Activated CD8-positive, alpha-beta T cell treated with anti-CD3 and anti-CD28 coated beads, Interleukin-2, amount 10 ng/mL, durations not matched to agents 7 days and 5 days (primary cell): Measurements from ENCODE around the gene CHRFAM7A. TPM values are rescaled to one million over a fixed set of nuclear protein-coding genes. Genes with fewer than 3 reads are reported as not detected.
"Not testable (repeated sequence)": the region's sequence is repeated elsewhere in the genome, so short reads cannot be mapped to it uniquely, and the experiment has no call there.

Experiments
- ATAC-seq: fragments of 150-1000 bp; cut with Tn5 transposase; one replicate; pipeline ENCODE4 v1.10.0; 2021; ENCODE audit warnings: moderate library complexity
- CTCF ChIA-PET: fragments of 350-600 bp; sonication (Branson Sonifier 250); formaldehyde crosslinking; loops from one replicate; lab custom pipeline; 2021; ENCODE audit warnings: antibody characterized with exemption; lab: Charles Lee
- POLR2A ChIA-PET: fragments of 350-600 bp; sonication (Branson Sonifier 250); formaldehyde crosslinking; loops from one replicate; lab custom pipeline; 2021; ENCODE audit warnings: antibody characterized with exemption; lab: Charles Lee
- DNase-seq: peaks from one replicate; pipeline ENCODE4 v3.0.0-alpha.2; 2020
- H3K27ac Mint-ChIP-seq: one replicate; pipeline ENCODE4 v1.8.0; 2021; ENCODE audit warnings: mild to moderate bottlenecking, mixed read lengths
- H3K27me3 Mint-ChIP-seq: one replicate; pipeline ENCODE4 v1.8.0; 2021; ENCODE audit warnings: low read depth, mixed read lengths
- H3K36me3 Mint-ChIP-seq: one replicate; pipeline ENCODE4 v1.8.0; 2021; ENCODE audit warnings: low read depth, mixed read lengths
- H3K4me1 Mint-ChIP-seq: one replicate; pipeline ENCODE4 v1.8.0; 2021; ENCODE audit warnings: low read depth, mixed read lengths
- H3K4me3 Mint-ChIP-seq: one replicate; pipeline ENCODE4 v1.8.0; 2021; ENCODE audit warnings: mild to moderate bottlenecking, mixed read lengths
- H3K9me3 Mint-ChIP-seq: one replicate; pipeline ENCODE4 v1.8.0; 2022; ENCODE audit warnings: mixed read lengths; ENCODE audit not compliant: insufficient read depth
- total RNA-seq, 2 experiments: library from RNA; stranded (reverse); gene quantifications; one replicate each; pipeline ENCODE4 v1.2.3, GENCODE V29; 2021

The CHRFAM7A gene
- total RNA-seq, 2 experiments from 2014 or later: 1.9 to 2.3 TPM

DNA sequence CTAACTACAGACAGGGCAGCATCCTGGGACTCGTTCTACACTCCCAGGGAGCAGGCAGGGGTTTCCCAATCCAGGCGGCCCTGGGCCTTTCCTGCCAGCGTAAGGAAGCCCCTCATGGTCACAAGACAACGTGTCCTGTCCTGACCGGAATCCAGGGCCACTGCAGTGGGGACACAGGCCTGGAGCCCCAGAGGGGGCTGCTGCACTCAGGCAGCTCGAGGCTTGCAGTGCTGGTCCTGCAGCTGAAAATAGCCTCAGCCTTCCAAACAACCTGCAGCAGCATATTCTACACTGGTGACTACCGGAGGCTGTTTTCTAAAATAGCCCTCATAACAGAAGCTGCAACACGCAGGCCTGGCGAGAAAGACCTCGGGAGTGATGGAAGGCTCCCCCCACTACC lies 18.5 kb downstream of the CHRFAM7A start:
- H3K27me3 Mint-ChIP-seq, POLR2A ChIA-PET, H3K4me3 Mint-ChIP-seq, H3K4me1 Mint-ChIP-seq, ATAC-seq, H3K27ac Mint-ChIP-seq, H3K36me3 Mint-ChIP-seq, H3K9me3 Mint-ChIP-seq, CTCF ChIA-PET, DNase-seq: not testable (repeated sequence)

DNA sequence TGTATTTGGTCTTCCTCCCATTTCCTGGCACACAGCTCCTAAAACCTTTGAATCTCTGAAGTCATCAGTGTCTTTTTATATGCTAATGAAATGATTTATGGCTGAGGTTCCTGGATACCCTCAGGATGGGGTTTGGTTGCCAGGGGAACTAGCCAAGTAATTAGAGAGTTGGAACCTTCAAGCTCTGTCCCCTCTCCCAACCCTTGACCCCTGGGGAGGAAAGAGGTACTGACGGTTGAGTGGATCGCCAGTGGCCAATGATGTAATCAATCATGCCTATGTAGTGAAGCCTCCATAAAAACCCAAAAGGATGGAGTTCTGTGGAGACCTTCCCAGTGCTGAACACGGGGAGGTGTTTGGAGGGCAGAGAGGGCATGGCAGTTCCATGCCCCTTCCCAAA lies 25.1 kb downstream of the CHRFAM7A start:
- H3K9me3 Mint-ChIP-seq, H3K4me3 Mint-ChIP-seq, H3K36me3 Mint-ChIP-seq, ATAC-seq, CTCF ChIA-PET, H3K27ac Mint-ChIP-seq, H3K4me1 Mint-ChIP-seq, H3K27me3 Mint-ChIP-seq, POLR2A ChIA-PET, DNase-seq: not testable (repeated sequence)

DNA sequence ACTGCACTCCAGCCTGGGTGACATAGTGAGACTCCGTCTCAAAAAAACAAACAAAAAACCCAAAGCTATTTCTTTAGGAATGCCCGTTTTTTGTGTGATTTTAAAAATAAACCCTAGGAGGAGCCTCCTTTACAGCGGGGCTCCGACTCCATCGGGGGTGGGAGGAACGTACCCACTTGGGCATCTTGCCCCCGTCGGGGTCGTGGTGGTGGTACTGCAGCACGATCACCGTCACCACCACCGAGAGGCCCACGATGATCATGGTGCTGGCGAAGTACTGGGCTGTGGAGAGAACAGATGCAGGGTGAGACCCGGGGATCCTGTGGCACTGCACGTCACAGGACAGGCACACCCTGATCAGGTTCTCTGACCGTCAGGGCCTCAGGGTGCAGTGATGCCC lies 26.1 kb downstream of the CHRFAM7A start:
- DNase-seq, CTCF ChIA-PET, H3K9me3 Mint-ChIP-seq, ATAC-seq, H3K4me1 Mint-ChIP-seq, POLR2A ChIA-PET, H3K4me3 Mint-ChIP-seq, H3K27me3 Mint-ChIP-seq, H3K36me3 Mint-ChIP-seq, H3K27ac Mint-ChIP-seq: not testable (repeated sequence)

DNA sequence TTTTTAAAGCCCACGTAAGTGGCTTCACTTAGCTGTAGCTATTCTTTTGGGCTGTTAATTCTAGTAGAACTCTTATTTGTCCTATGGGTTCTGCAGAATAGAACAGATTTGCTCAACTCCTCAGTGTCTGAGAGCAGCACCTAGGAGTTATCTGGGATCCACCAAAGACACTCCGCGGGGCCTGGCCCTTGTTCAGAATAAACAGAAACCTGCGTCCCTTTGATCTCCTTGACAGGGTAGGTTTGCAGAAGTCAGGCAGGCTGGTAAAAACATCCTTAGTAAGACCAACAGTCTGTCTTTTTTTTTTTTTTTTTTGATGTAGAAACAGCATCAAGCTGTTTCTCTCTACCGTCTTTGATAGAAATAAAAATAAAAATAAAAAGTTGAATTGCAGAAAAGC lies 31.9 kb downstream of the CHRFAM7A start:
- POLR2A ChIA-PET, H3K9me3 Mint-ChIP-seq, H3K4me3 Mint-ChIP-seq, H3K27me3 Mint-ChIP-seq, DNase-seq, H3K4me1 Mint-ChIP-seq, ATAC-seq, CTCF ChIA-PET, H3K36me3 Mint-ChIP-seq, H3K27ac Mint-ChIP-seq: not testable (repeated sequence)

DNA sequence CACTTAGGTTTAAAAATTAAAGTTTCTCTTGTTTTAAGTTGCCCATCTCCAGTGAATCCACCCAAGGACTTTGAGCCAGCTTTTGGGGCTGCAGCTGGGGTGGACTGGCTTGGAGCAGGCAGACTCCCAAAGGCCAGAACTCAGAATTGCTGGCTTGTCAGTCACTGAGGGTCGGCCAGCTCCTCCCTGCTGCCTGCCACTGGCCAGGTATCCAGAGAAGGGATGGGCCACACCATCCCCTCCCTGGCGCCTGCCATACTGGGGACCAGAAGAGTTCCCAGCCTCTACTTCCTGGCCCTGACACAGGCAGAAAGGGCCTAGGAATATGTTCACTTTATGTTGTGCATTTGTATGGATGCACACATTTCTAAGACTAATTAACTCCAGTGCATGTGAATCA lies 32.4 kb downstream of the CHRFAM7A start:
- H3K4me3 Mint-ChIP-seq, H3K36me3 Mint-ChIP-seq, DNase-seq, H3K27me3 Mint-ChIP-seq, H3K9me3 Mint-ChIP-seq, H3K4me1 Mint-ChIP-seq, POLR2A ChIA-PET, H3K27ac Mint-ChIP-seq, CTCF ChIA-PET, ATAC-seq: not testable (repeated sequence)

DNA sequence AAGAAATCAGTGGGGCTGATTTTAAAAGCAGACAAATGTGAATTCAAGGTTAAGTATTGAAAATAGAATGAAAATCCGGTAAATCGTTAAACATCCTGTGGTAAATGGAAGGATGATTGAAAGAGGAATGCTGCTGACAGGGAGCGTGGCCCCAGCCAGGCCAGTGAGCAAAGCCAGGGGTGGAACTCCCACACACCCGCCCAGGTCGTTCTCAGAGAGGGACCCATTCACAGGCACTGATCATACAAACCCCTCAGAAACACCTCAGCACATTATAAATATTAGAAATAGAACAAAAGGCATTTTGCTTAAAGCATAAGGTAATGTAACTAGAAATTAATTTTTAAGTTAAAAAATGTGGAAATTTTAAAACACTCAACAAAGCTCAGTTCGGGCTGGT lies 38.3 kb downstream of the CHRFAM7A start:
- POLR2A ChIA-PET, H3K4me3 Mint-ChIP-seq, ATAC-seq, H3K36me3 Mint-ChIP-seq, H3K9me3 Mint-ChIP-seq, H3K27ac Mint-ChIP-seq, H3K27me3 Mint-ChIP-seq, H3K4me1 Mint-ChIP-seq, DNase-seq, CTCF ChIA-PET: not testable (repeated sequence)

DNA sequence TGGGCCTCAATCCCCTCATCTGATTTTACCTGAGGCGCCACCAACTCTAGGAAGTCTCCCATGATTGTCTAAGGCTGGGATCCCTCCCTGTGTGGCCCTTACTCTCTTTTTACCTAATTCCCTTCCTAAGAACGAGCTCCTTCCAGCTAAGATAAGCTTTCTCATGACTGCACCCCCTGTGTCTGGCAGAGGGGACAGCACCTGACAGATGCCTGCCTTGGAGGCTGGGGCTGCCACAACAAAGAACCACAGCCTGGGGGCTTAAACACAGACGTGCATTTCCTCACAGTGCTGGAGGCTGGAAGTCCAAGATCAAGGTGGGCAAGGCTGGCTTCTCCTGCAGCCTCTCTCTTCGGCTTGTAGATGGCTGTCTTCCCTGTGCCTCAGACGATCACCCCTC lies 43.5 kb downstream of the CHRFAM7A start:
- DNase-seq, ATAC-seq, H3K36me3 Mint-ChIP-seq, H3K27me3 Mint-ChIP-seq, H3K4me1 Mint-ChIP-seq, H3K27ac Mint-ChIP-seq, POLR2A ChIA-PET, H3K4me3 Mint-ChIP-seq, CTCF ChIA-PET, H3K9me3 Mint-ChIP-seq: not testable (repeated sequence)

DNA sequence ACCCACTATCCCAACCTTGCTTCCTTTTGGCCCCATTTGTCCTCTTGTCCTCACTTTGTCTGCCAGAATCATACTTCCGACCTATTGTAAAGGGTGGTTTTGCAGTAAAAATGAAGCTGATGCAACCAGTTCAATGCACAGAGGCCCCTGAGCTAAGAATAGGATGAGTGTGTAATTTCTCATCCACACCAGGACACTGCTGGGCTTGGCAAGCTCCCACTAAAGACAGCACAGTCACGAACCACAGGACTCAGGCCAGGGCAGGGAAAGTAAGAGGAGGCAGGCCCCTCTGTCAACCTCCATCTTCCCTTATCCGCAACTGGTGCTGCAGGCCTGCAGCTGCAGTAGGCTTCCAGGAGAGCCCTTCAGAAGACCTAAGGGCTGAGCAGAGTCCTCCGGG lies 56.8 kb downstream of the CHRFAM7A start:
- CTCF ChIA-PET, DNase-seq: not testable (repeated sequence)

DNA sequence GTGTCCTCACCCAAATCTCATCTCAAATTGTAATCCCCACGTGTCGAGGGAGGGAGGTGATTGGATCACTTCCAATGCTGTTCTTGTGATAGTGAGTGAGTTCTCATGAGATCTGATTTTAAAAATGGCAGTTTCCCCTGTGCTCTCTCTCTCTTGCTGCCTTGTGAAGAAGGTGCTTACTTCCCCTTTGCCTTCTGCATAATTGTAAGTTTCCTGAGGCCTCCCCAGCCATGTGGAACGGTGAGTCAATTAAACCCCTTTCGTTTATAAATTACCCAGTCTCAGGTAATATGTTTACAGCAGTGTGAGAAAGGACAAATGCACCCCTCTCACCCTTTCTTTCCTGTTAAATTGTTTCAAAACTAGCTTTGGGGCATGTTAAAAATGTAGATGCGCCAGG lies 59.2 kb downstream of the CHRFAM7A start:
- H3K4me1 Mint-ChIP-seq, DNase-seq, H3K27ac Mint-ChIP-seq, CTCF ChIA-PET, H3K4me3 Mint-ChIP-seq, H3K27me3 Mint-ChIP-seq, H3K9me3 Mint-ChIP-seq, POLR2A ChIA-PET, H3K36me3 Mint-ChIP-seq, ATAC-seq: not testable (repeated sequence)

More for the DNA sequence above, 56.8 kb downstream of the CHRFAM7A start:
- ATAC-seq, H3K27me3 Mint-ChIP-seq, H3K36me3 Mint-ChIP-seq, POLR2A ChIA-PET, H3K9me3 Mint-ChIP-seq, H3K27ac Mint-ChIP-seq, H3K4me3 Mint-ChIP-seq, H3K4me1 Mint-ChIP-seq: not testable (repeated sequence)

DNA sequence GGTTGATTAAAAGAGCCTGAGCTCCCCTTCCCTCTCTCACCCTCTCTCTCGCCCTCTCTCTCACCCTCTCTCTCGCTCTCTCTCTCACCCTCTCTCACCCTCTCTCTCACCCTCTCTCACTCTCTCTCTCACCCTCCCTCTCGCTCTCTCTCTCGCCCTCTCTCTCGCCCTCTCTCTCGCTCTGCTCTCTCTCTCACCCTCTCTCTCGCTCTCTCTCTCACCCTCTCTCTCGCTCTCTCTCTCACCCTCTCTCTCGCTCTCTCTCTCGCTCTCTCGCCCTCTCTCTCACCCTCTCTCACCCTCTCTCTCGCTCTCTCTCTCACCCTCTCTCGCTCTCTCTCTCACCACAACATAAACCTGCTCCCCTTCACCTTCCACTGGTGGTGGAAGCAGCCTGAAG lies 67.2 kb downstream of the CHRFAM7A start:
- H3K27ac Mint-ChIP-seq, H3K4me1 Mint-ChIP-seq, H3K9me3 Mint-ChIP-seq, H3K36me3 Mint-ChIP-seq, ATAC-seq, H3K27me3 Mint-ChIP-seq, DNase-seq, POLR2A ChIA-PET, H3K4me3 Mint-ChIP-seq, CTCF ChIA-PET: not testable (repeated sequence)

DNA sequence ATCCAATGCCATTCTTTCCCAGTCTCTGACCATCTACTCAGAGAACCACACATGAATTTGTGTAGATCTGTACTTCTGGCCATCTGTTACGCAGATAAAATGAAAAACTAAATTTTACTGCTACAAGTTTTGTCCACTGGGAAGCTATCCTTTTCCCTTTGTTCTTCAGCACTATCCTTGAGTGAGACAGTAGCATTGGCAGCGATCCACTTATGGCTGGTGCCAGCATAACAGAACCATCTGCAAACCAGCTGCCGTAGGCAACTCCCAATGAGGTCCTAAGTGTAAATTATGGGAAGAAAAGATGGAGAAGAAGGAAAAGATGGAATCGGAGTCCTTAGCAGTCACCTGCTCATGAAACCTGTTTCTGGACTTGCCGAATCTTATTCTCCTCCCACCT lies 72.3 kb downstream of the CHRFAM7A start:
- POLR2A ChIA-PET, H3K4me1 Mint-ChIP-seq, H3K9me3 Mint-ChIP-seq, H3K36me3 Mint-ChIP-seq, H3K4me3 Mint-ChIP-seq, ATAC-seq, H3K27me3 Mint-ChIP-seq, H3K27ac Mint-ChIP-seq, CTCF ChIA-PET, DNase-seq: not testable (repeated sequence)

DNA sequence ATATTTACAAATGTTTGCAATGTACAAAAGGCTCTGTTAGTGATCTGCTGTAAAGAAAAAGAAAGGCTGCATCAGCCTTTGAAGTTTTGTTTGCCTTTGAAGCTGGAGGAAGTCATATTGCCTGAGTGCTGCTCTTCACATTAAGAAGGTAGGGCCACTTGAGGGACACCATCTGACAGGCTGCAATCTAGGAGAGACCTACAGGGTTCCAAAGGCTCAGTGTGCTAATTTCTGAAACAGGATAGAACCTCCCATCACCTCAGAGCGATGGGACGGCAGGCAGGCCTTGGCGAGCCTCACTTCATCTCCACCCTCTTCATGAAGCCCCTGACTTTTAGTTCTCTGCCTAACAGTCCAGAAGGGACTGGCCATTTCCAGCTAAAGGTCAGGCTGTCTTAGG lies 77.6 kb downstream of the CHRFAM7A start:
- H3K9me3 Mint-ChIP-seq, H3K4me1 Mint-ChIP-seq, POLR2A ChIA-PET, CTCF ChIA-PET, ATAC-seq, H3K36me3 Mint-ChIP-seq, H3K27ac Mint-ChIP-seq, DNase-seq, H3K4me3 Mint-ChIP-seq, H3K27me3 Mint-ChIP-seq: not testable (repeated sequence)

DNA sequence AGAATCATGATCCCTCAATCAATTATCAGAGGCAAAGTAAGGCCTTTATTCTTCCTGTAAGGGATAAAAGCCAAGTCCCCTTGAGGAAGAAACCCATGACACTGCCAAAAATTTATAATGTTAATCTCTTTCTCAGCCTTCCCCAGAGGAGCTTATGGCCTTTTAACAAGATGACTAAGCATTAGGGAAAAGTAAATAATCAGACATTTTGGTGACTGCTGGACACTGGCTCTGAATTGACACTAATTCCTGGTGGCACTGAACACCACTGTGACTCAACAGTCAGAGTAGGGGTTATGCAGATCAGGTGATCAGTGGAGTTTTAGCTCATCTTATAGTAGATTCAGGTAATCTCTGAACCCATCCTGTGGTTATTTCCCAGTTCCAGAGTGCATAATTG lies 82.8 kb downstream of the CHRFAM7A start:
- H3K4me3 Mint-ChIP-seq, H3K27ac Mint-ChIP-seq, H3K9me3 Mint-ChIP-seq, CTCF ChIA-PET, H3K27me3 Mint-ChIP-seq, DNase-seq, H3K36me3 Mint-ChIP-seq, ATAC-seq, H3K4me1 Mint-ChIP-seq, POLR2A ChIA-PET: not testable (repeated sequence)
